ENCODE measurements around the gene XPNPEP1. TPM values are rescaled to one million over a fixed set of nuclear protein-coding genes. Genes with fewer than 3 reads are reported as not detected.

XPNPEP1 gene
- polyA plus RNA-seq, 1 donor (not counting 4 experiments of a cell fraction or from before 2014, with no cell fraction given): 96.2 TPM

- no peaks in the 10 kb centered on the region for H3K27me3 ChIP-seq (ENCODE audit: control insufficient read depth, extremely low read depth, insufficient read depth, low read length)
- dilution Hi-C loops (cut with MboI; ENCODE audit: extremely low pct_ligation_motif_present, low sequenced_read_pairs): no loop called here
- no peak overlapping the region for H3K9ac ChIP-seq (ENCODE audit: control insufficient read depth, extremely low read depth, insufficient read depth, low read length)
- TF ChIP-seq EZH2 (IDR thresholded peaks at IDR 0.05; ENCODE audit: low read length): no peak
- no peak for TF ChIP-seq CTCF (optimal IDR thresholded peaks at IDR 0.05 in 1 of 3, IDR thresholded peaks at IDR 0.05 in 1 of 3, conservative IDR thresholded peaks at IDR 0.05 in 1 of 3; ENCODE audit: extremely low read depth in 1 of 3, insufficient read depth in 2 of 3, low read length in 3 of 3)
- H3K27ac ChIP-seq (ENCODE audit: control insufficient read depth, insufficient read depth, low read length): no peak overlapping the region
- peaks cover 10% of the 10 kb centered on the region for H3K79me2 ChIP-seq (ENCODE audit: control insufficient read depth, insufficient read depth, low read length)
- FAIRE-seq (no peak), DNase-seq (ENCODE audit: low read depth, low spot score) (no peak)
- H2AFZ ChIP-seq (ENCODE audit: control insufficient read depth, low read length): no peak overlapping the region
- H3K4me2 ChIP-seq (ENCODE audit: control insufficient read depth, extremely low read depth, insufficient read depth, low read depth, low read length): no peak overlapping the region
- no peak overlapping the region for H3K4me3 ChIP-seq (ENCODE audit: control insufficient read depth in 2 of 3, extremely low read depth in 1 of 3, insufficient read depth in 2 of 3, low read depth in 1 of 3, low read length in 3 of 3)
- H3K9me1 ChIP-seq (ENCODE audit: control insufficient read depth, extremely low read depth, insufficient read depth, low read length): no peaks in the 10 kb centered on the region
- H3K4me1 ChIP-seq (ENCODE audit: control insufficient read depth, extremely low read depth, insufficient read depth, low read length): peaks cover 9% of the 10 kb centered on the region
- no peaks in the 10 kb centered on the region for H3K9me3 ChIP-seq (ENCODE audit: control insufficient read depth, low read depth, low read length)
- H3K36me3 ChIP-seq (ENCODE audit: control insufficient read depth in 2 of 2, extremely low read depth in 1 of 2, insufficient read depth in 2 of 2, low read length in 2 of 2): no peaks in the 10 kb centered on the region
- H4K20me1 ChIP-seq (ENCODE audit: control insufficient read depth, extremely low read depth, insufficient read depth, low read length): no peaks in the 10 kb centered on the region
Measured at GRCh38 chr10:109926825-109927224, 3.5 kb upstream of the XPNPEP1 start.

DNA sequence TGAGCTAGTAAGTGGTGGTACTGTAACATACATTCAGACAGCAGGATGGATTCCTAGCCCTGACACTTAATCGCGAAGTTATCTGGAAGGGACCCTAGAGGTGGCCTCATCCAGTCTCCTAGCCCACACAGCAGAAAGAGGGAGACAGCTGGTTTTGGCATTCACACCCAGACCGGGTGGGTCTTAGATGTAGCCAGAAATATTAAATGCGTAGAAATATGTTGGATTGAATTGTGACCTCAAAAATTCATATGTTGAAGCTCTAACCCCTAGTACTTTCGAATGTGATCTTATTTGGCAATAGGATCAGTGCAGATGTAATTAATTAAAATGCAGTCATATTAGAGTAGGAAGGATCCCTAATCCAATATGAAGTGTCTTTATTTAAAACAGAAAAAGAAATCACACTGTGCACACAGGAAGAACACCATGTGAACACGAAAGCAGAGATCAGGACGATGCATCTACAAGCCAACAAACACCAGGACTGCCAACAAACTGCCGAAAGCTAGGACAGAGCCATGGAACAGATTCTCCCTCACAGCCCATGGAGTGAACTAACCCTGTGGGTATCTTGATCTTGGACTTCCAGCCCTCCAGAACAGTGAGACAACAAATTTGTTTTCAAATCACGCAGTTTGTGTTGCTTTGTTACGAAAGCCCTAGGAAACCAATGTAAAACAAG, 2.9 kb upstream of the XPNPEP1 start:
- Histone ChIP-seq H3K36me3 (ENCODE audit: control insufficient read depth in 2 of 2, extremely low read depth in 1 of 2, insufficient read depth in 2 of 2, low read length in 2 of 2) (peaks cover 0 to 4% of the 10 kb centered on the region in 2 experiments), H3K4me1 (ENCODE audit: control insufficient read depth, extremely low read depth, insufficient read depth, low read length) (peaks cover 14% of the 10 kb centered on the region), H3K9me3 (ENCODE audit: control insufficient read depth, low read depth, low read length) (no peaks in the 10 kb centered on the region), H4K20me1 (ENCODE audit: control insufficient read depth, extremely low read depth, insufficient read depth, low read length) (no peaks in the 10 kb centered on the region), H3K9ac (ENCODE audit: control insufficient read depth, extremely low read depth, insufficient read depth, low read length) (no peak overlapping the region), H3K27me3 (ENCODE audit: control insufficient read depth, extremely low read depth, insufficient read depth, low read length) (no peaks in the 10 kb centered on the region), H3K79me2 (ENCODE audit: control insufficient read depth, insufficient read depth, low read length) (peaks cover 16% of the 10 kb centered on the region), H2AFZ (ENCODE audit: control insufficient read depth, low read length) (no peak overlapping the region), H3K4me2 (ENCODE audit: control insufficient read depth, extremely low read depth, insufficient read depth, low read depth, low read length) (no peak overlapping the region), H3K9me1 (ENCODE audit: control insufficient read depth, extremely low read depth, insufficient read depth, low read length) (no peaks in the 10 kb centered on the region), H3K4me3 (ENCODE audit: control insufficient read depth in 2 of 3, extremely low read depth in 1 of 3, insufficient read depth in 2 of 3, low read depth in 1 of 3, low read length in 3 of 3) (no peak overlapping the region), H3K27ac (ENCODE audit: control insufficient read depth, insufficient read depth, low read length) (no peak overlapping the region)
- FAIRE-seq (no peak), DNase-seq (ENCODE audit: low read depth, low spot score) (no peak)
- TF ChIP-seq CTCF (optimal IDR thresholded peaks at IDR 0.05 in 1 of 3, IDR thresholded peaks at IDR 0.05 in 1 of 3, conservative IDR thresholded peaks at IDR 0.05 in 1 of 3; ENCODE audit: extremely low read depth in 1 of 3, insufficient read depth in 2 of 3, low read length in 3 of 3) (no peak), EZH2 (IDR thresholded peaks at IDR 0.05; ENCODE audit: low read length) (no peak)
- dilution Hi-C loops (cut with MboI; ENCODE audit: extremely low pct_ligation_motif_present, low sequenced_read_pairs): no loop called here
